H1 (cell line): ENCODE measurements around the gene DDR2. TPM values are rescaled to one million over a fixed set of nuclear protein-coding genes. Genes with fewer than 3 reads are reported as not detected.

ENCODE experiments used
- CHD7 ChIP-seq: fragments of 300-600 bp; sonication (generic); IDR thresholded peaks from 2 replicates; pipeline ENCODE4 v1.7.1; 2012; ENCODE audit warnings: low read length, moderate library complexity, mild to moderate bottlenecking, inconsistent platforms; ENCODE audit not compliant: insufficient replicate concordance
- CTBP2 ChIP-seq: IDR thresholded peaks from 2 replicates; pipeline ENCODE4 v1.7.0; 2011; ENCODE audit warnings: borderline replicate concordance, mild to moderate bottlenecking, moderate library complexity, mixed read lengths, low read length; ENCODE audit not compliant: insufficient read depth, insufficient read length
- polyA plus RNA-seq, 7 experiments: library from polyadenylated mRNA; depleted of rRNA in 3 of 7; stranded (reverse) in 5 of 7; unstranded in 2 of 7; fragments of >200 nt in 5 of 7; fragments of 200-250 nt in 2 of 7; gene quantifications; 1 replicate in 5 of 7; 2 replicates in 1 of 7; 4 replicates in 1 of 7; pipeline versions ENCODE4 v1.2.1 to v1.2.3, GENCODE V29; 2011 to 2013; ENCODE audit warnings: missing spikeins in 2 of 7, mixed read lengths in 2 of 7
- total RNA-seq: library from RNA; stranded (reverse); fragmentation: NEBNext Ultra II Directional; extraction: Animal tissue kit (Norgen Biotek cat#: 25700); gene quantifications from 2 replicates; pipeline ENCODE4 v1.2.1, GENCODE V29; 2021

The DDR2 gene
- total and polyA plus RNA-seq, 2 of the 8 experiments (the other 6 are each of a cell fraction or from before 2014, with no cell fraction given) = 1.00 to 2.1 TPM

GRCh38 chr1:162696286-162696862, 64.1 kb downstream of the DDR2 start (continued):
- no peak for TF ChIP-seq CHD7
- TF ChIP-seq CTBP2 = no peak
- TF ChIP-seq, all 59 proteins: peak for 7
